ENCODE data around the gene CRY1. TPM values are rescaled to one million over a fixed set of nuclear protein-coding genes. Genes with fewer than 3 reads are reported as not detected.

The CRY1 gene
- polyA plus RNA-seq, 1 experiment: 13.7 TPM

GRCh38 chr12:107096571-107096970, 3.2 kb upstream of the CRY1 start:
- Histone ChIP-seq H3K9me3 (ENCODE audit: control insufficient read depth, insufficient read depth, low read length) (peaks cover 6% of the 10 kb centered on the region; the same call in 1 of the 2 replicates), H3K4me3 (ENCODE audit: low read depth, low read length) (no peak overlapping the region), H3K27ac (ENCODE audit: low read depth, low read length) (no peak overlapping the region), H3K27me3 (ENCODE audit: control insufficient read depth, insufficient read depth, low read length) (peaks cover 4% of the 10 kb centered on the region)
- POLR2A ChIA-PET: interaction anchor here (0.6 kb wide), 1 partner anchor 584 kb away, joined by 6 read pairs; no protein-coding TSS in a partner anchor
- no peak for DNase-seq (ENCODE audit: low read depth, low spot score)
- TF ChIP-seq CTCF (IDR thresholded peaks at IDR 0.05; ENCODE audit: low read depth, low read length): no peak
- CTCF ChIA-PET: no interaction called here

- POLR2A ChIA-PET: interaction anchor here (0.8 to 1.3 kb wide), 4 partner anchors 105 to 360 kb away, joined by 3 to 9 read pairs (median 4); partner anchors contain the start of genes MTERF2 and TMEM263
- DNase-seq (ENCODE audit: low read depth, low spot score): no peak
These were observed 767 bp upstream of the CRY1 start for GRCh38 chr12:107094183-107094448.

GRCh38 chr12:107092669-107093416, 506 bp downstream of the CRY1 start:
- POLR2A ChIA-PET: interaction anchor here (0.5 to 1.4 kb wide), 5 partner anchors 13 to 1716 kb away, joined by 3 to 14 read pairs (median 5); partner anchors contain the start of gene MTERF2
- DNase-seq (ENCODE audit: low read depth, low spot score): no peak

More at GRCh38 chr12:107094183-107094448, 767 bp upstream of the CRY1 start:
- Histone ChIP-seq H3K4me3 (ENCODE audit: low read depth, low read length) (peak overlapping the region; percentile 93), H3K27ac (ENCODE audit: low read depth, low read length) (peak overlapping the region; percentile 99), H3K27me3 (ENCODE audit: control insufficient read depth, insufficient read depth, low read length) (no peaks in the 10 kb centered on the region), H3K9me3 (ENCODE audit: control insufficient read depth, insufficient read depth, low read length) (peaks cover 6% of the 10 kb centered on the region; the same call in 1 of the 2 replicates)
- CTCF ChIA-PET: interaction anchor here (0.7 to 1.7 kb wide), 4 partner anchors 10 to 549 kb away, joined by 3 to 7 read pairs (median 3); no protein-coding TSS in a partner anchor
- TF ChIP-seq CTCF (IDR thresholded peaks at IDR 0.05; ENCODE audit: low read depth, low read length): no peak

GRCh38 chr12:107091989-107092641, 1.2 kb downstream of the CRY1 start:
- Histone ChIP-seq H3K27me3 (ENCODE audit: control insufficient read depth, insufficient read depth, low read length) (no peaks in the 10 kb centered on the region), H3K27ac (ENCODE audit: low read depth, low read length) (peak overlapping the region; percentile 99), H3K4me3 (ENCODE audit: low read depth, low read length) (peak overlapping the region; percentile 93), H3K9me3 (ENCODE audit: control insufficient read depth, insufficient read depth, low read length) (peaks cover 6% of the 10 kb centered on the region; the same call in 1 of the 2 replicates)
- DNase-seq (ENCODE audit: low read depth, low spot score): peak; percentile 86
- POLR2A ChIA-PET: interaction anchor here (0.6 to 1.4 kb wide), 2 partner anchors 13 to 115 kb away, joined by 4 to 5 read pairs; no protein-coding TSS in a partner anchor
- CTCF ChIA-PET: interaction anchor here (0.6 to 5.9 kb wide), 35 partner anchors 9 to 587 kb away, joined by 3 to 59 read pairs (median 4); partner anchors contain the start of genes MTERF2 and TMEM263
- peak; percentile 89 for TF ChIP-seq CTCF (IDR thresholded peaks at IDR 0.05; ENCODE audit: low read depth, low read length)

More at GRCh38 chr12:107092669-107093416, 506 bp downstream of the CRY1 start:
- CTCF ChIA-PET: interaction anchor here (0.6 to 5.9 kb wide), 24 partner anchors 8 to 586 kb away, joined by 3 to 59 read pairs (median 4); partner anchors contain the start of genes MTERF2 and TMEM263
- Histone ChIP-seq H3K4me3 (ENCODE audit: low read depth, low read length) (peak overlapping the region; percentile 93), H3K27ac (ENCODE audit: low read depth, low read length) (peak overlapping the region; percentile 99), H3K9me3 (ENCODE audit: control insufficient read depth, insufficient read depth, low read length) (peaks cover 6% of the 10 kb centered on the region; the same call in 1 of the 2 replicates), H3K27me3 (ENCODE audit: control insufficient read depth, insufficient read depth, low read length) (no peaks in the 10 kb centered on the region)
- 0 out of 2 replicates have a peak, but pooled peaks have one; percentile 10 for TF ChIP-seq CTCF (IDR thresholded peaks at IDR 0.05; ENCODE audit: low read depth, low read length)
